WTC11 (cell line): ENCODE measurements around the gene PDE1A. TPM values are rescaled to one million over a fixed set of nuclear protein-coding genes. Genes with fewer than 3 reads are reported as not detected.

ENCODE experiments used
- ATAC-seq: fragments of 200-7000 bp; cut with Tn5 transposase; 2 replicates; pipeline ENCODE4 v1.10.0; 2021; ENCODE audit warnings: mild to moderate bottlenecking, moderate library complexity
- CTCF ChIA-PET: fragments of 300-600 bp; sonication (Branson Sonifier 250); formaldehyde crosslinking; loops from one replicate; lab custom pipeline; 2021; ENCODE audit warnings: antibody characterized with exemption; lab: Charles Lee
- POLR2A ChIA-PET: fragments of 350-600 bp; sonication (Branson Sonifier 250); formaldehyde crosslinking; loops from one replicate; lab custom pipeline; 2021; ENCODE audit warnings: antibody characterized with exemption; lab: Charles Lee
- DNase-seq: peaks from one replicate; pipeline ENCODE4 v3.0.0; 2021; ENCODE audit warnings: low spot score
- H3K27ac Mint-ChIP-seq: 2 replicates; pipeline ENCODE4 v1.8.0; 2021; ENCODE audit warnings: mixed read lengths
- H3K27me3 Mint-ChIP-seq: 2 replicates; pipeline ENCODE4 v1.8.0; 2021; ENCODE audit warnings: low read depth, mild to moderate bottlenecking, moderate library complexity, mixed read lengths
- H3K36me3 Mint-ChIP-seq: 2 replicates; pipeline ENCODE4 v1.8.0; 2021; ENCODE audit warnings: mixed read lengths
- H3K4me1 Mint-ChIP-seq: 2 replicates; pipeline ENCODE4 v1.8.0; 2022; ENCODE audit warnings: mixed read lengths
- H3K4me3 Mint-ChIP-seq: 2 replicates; pipeline ENCODE4 v1.8.0; 2021; ENCODE audit warnings: mild to moderate bottlenecking, moderate library complexity, mixed read lengths
- H3K9me3 Mint-ChIP-seq: 2 replicates; pipeline ENCODE4 v1.8.0; 2021; ENCODE audit warnings: mixed read lengths
- ARID4B ChIP-seq: sonication (generic); formaldehyde crosslinking; IDR thresholded peaks from 2 replicates; pipeline ENCODE4 v1.8.0; 2023; ENCODE audit warnings: missing genetic modification reagents, mild to moderate bottlenecking, borderline replicate concordance
- CBFB ChIP-seq: sonication (generic); formaldehyde crosslinking; IDR thresholded peaks from 2 replicates; pipeline ENCODE4 v1.8.1; 2022; ENCODE audit warnings: mild to moderate bottlenecking, low read depth, missing genetic modification reagents
- CREM ChIP-seq: sonication (generic); formaldehyde crosslinking; IDR thresholded peaks from 2 replicates; pipeline ENCODE4 v1.8.1; 2022; ENCODE audit warnings: mild to moderate bottlenecking, missing genetic modification reagents, moderate library complexity
- GABPB1 ChIP-seq: sonication (generic); formaldehyde crosslinking; IDR thresholded peaks from 2 replicates; pipeline ENCODE4 v1.8.1; 2023; ENCODE audit warnings: mild to moderate bottlenecking, missing genetic modification reagents
- IRF1 ChIP-seq: sonication (generic); formaldehyde crosslinking; IDR thresholded peaks from 2 replicates; pipeline ENCODE4 v1.8.0; 2023; ENCODE audit warnings: missing genetic modification reagents
- MLX ChIP-seq: sonication (generic); formaldehyde crosslinking; IDR thresholded peaks from 2 replicates; pipeline ENCODE4 v1.8.1; 2023; ENCODE audit warnings: mild to moderate bottlenecking, missing genetic modification reagents, moderate library complexity
- NFE2L1 ChIP-seq: sonication (generic); formaldehyde crosslinking; IDR thresholded peaks from 2 replicates; pipeline ENCODE4 v1.8.1; 2023; ENCODE audit warnings: missing genetic modification reagents
- NFYB ChIP-seq: sonication (generic); formaldehyde crosslinking; conservative IDR thresholded peaks from 2 replicates; pipeline ENCODE4 v1.8.0; 2022; ENCODE audit warnings: low read depth, missing genetic modification reagents
- NR1H2 ChIP-seq: sonication (generic); formaldehyde crosslinking; IDR thresholded peaks from 2 replicates; pipeline ENCODE4 v1.9.0; 2021; ENCODE audit warnings: mild to moderate bottlenecking, moderate library complexity, missing genetic modification reagents
- SP1 ChIP-seq: sonication (generic); formaldehyde crosslinking; conservative IDR thresholded peaks from 2 replicates; pipeline ENCODE4 v1.8.1; 2022; ENCODE audit warnings: missing genetic modification reagents
- TCF7 ChIP-seq: sonication (generic); formaldehyde crosslinking; IDR thresholded peaks from 2 replicates; pipeline ENCODE4 v1.8.0; 2022; ENCODE audit warnings: mild to moderate bottlenecking, low read depth, missing genetic modification reagents, moderate library complexity
- USF2 ChIP-seq: sonication (generic); formaldehyde crosslinking; IDR thresholded peaks from 2 replicates; pipeline ENCODE4 v1.8.1; 2023; ENCODE audit warnings: mild to moderate bottlenecking, missing genetic modification reagents, moderate library complexity
- ZNF138 ChIP-seq: sonication (generic); formaldehyde crosslinking; conservative IDR thresholded peaks from 2 replicates; pipeline ENCODE4 v1.8.1; 2022; ENCODE audit warnings: mild to moderate bottlenecking, moderate library complexity, missing genetic modification reagents
- ZNF281 ChIP-seq: sonication (generic); formaldehyde crosslinking; IDR thresholded peaks from 2 replicates; pipeline ENCODE4 v1.8.0; 2023; ENCODE audit warnings: mild to moderate bottlenecking, missing genetic modification reagents
- ZNF317 ChIP-seq: sonication (generic); formaldehyde crosslinking; IDR thresholded peaks from 2 replicates; pipeline ENCODE4 v1.8.1; 2023; ENCODE audit warnings: low read depth, mild to moderate bottlenecking, moderate library complexity, missing genetic modification reagents, borderline replicate concordance
- total RNA-seq: library from RNA; stranded (reverse); gene quantifications from 3 replicates; pipeline ENCODE4 v1.2.3, GENCODE V29; 2021

PDE1A gene
- total RNA-seq, 1 experiment from 2014 or later = not detected

GRCh38 chr2:182426082-182426917, 536 bp downstream of the PDE1A start (continued):
- TF ChIP-seq ZNF281 (CRISPR knock-in tag) = no peak
- TF ChIP-seq, all 79 proteins: peak for 0

GRCh38 chr2:182422864-182423263, 4.0 kb downstream of the PDE1A start:
- no peaks in the 10 kb centered on the region for H3K36me3 Mint-ChIP-seq
- CTCF ChIA-PET = no interaction called here
- ATAC-seq = no peak
- no peak overlapping the region for H3K27ac Mint-ChIP-seq
- H3K4me3 Mint-ChIP-seq = no peak overlapping the region
- no peaks in the 10 kb centered on the region for H3K27me3 Mint-ChIP-seq
- no peaks in the 10 kb centered on the region for H3K9me3 Mint-ChIP-seq
- H3K4me1 Mint-ChIP-seq = peaks cover 13% of the 10 kb centered on the region
- POLR2A ChIA-PET = no interaction called here
- DNase-seq = no peak
- TF ChIP-seq CREM = no peak
- no peak for TF ChIP-seq GABPB1 (CRISPR knock-in tag)
- TF ChIP-seq, all 79 proteins: peak for 0

GRCh38 chr2:182420669-182421068, 6.2 kb downstream of the PDE1A start:
- Mint-ChIP-seq H3K27me3 (no peaks in the 10 kb centered on the region), H3K27ac (no peak overlapping the region), H3K9me3 (no peaks in the 10 kb centered on the region), H3K4me1 (peaks cover 5% of the 10 kb centered on the region; the same call in 1 of the 2 replicates), H3K36me3 (no peaks in the 10 kb centered on the region)
- CTCF ChIA-PET = no interaction called here
- POLR2A ChIA-PET = no interaction called here
- no peak for DNase-seq
- no peak for TF ChIP-seq IRF1
- TF ChIP-seq, all 79 proteins: peak for 0
- no peak overlapping the region for H3K4me3 Mint-ChIP-seq
- no peak for ATAC-seq

- no peak for ATAC-seq
- TF ChIP-seq IRF1 (no peak), ARID4B (no peak), TCF7 (CRISPR knock-in tag) (no peak), MLX (no peak), NFE2L1 (no peak), NFYB (no peak), ZNF138 (CRISPR knock-in tag) (no peak), ZNF317 (no peak), SP1 (CRISPR knock-in tag) (no peak), NR1H2 (no peak), CBFB (CRISPR knock-in tag) (no peak), ZNF281 (CRISPR knock-in tag) (no peak), USF2 (CRISPR knock-in tag) (no peak)
These were observed 10.0 kb downstream of the PDE1A start for GRCh38 chr2:182416861-182417260.

More at GRCh38 chr2:182416861-182417260, 10.0 kb downstream of the PDE1A start:
- H3K36me3 Mint-ChIP-seq = no peaks in the 10 kb centered on the region
- POLR2A ChIA-PET = no interaction called here
- no peak overlapping the region for H3K27ac Mint-ChIP-seq
- no peaks in the 10 kb centered on the region for H3K27me3 Mint-ChIP-seq
- no peak overlapping the region for H3K4me3 Mint-ChIP-seq
- CTCF ChIA-PET = no interaction called here
- H3K9me3 Mint-ChIP-seq = no peaks in the 10 kb centered on the region
- peaks cover 11% of the 10 kb centered on the region for H3K4me1 Mint-ChIP-seq
- DNase-seq = no peak
